ENCODE measurements around the gene ZNF396.

- no peak for TF ChIP-seq HDAC2 (IDR thresholded peaks at IDR 0.05)
- TF ChIP-seq RAD21 (CRISPR knock-in tag; conservative IDR thresholded peaks at IDR 0.05 in 1 of 2, IDR thresholded peaks at IDR 0.05 in 1 of 2), result no peak
- TF ChIP-seq ARID1B (IDR thresholded peaks at IDR 0.05), result no peak
- no peak for TF ChIP-seq EZH2 (IDR thresholded peaks at IDR 0.05; ENCODE audit: borderline replicate concordance, low read depth, low read length)
- TF ChIP-seq CTCF (IDR thresholded peaks at IDR 0.05 in 2 of 3, conservative IDR thresholded peaks at IDR 0.05 in 1 of 3; ENCODE audit: insufficient read depth in 2 of 3, low read depth in 1 of 3, low read length in 3 of 3), result no peak
- TF ChIP-seq MAX (CRISPR knock-in tag; IDR thresholded peaks at IDR 0.05), result no peak
- TF ChIP-seq ARID3A (IDR thresholded peaks at IDR 0.05; ENCODE audit: borderline replicate concordance, low read depth, low read length), result no peak
- TF ChIP-seq MYBL2 (IDR thresholded peaks at IDR 0.05; ENCODE audit: low read depth), result no peak
- TF ChIP-seq MYBL2 (CRISPR knock-in tag; IDR thresholded peaks at IDR 0.05; ENCODE audit: borderline replicate concordance), result no peak
- TF ChIP-seq HMBOX1 (IDR thresholded peaks at IDR 0.05), result no peak
- no peak for TF ChIP-seq TGIF2 (CRISPR knock-in tag; IDR thresholded peaks at IDR 0.05)
- TF ChIP-seq KLF1 (tag; IDR thresholded peaks at IDR 0.05), result no peak
- no peak for TF ChIP-seq DLX4 (CRISPR knock-in tag; IDR thresholded peaks at IDR 0.05)
- no peak for TF ChIP-seq KLF10 (CRISPR knock-in tag; IDR thresholded peaks at IDR 0.05)
Observed at GRCh38 chr18:35422237-35422636, 45.1 kb upstream of the ZNF396 start.

Data from K562 (cell line).